ENCODE measurements around the gene ARHGEF25. TPM values are rescaled to one million over a fixed set of nuclear protein-coding genes. Genes with fewer than 3 reads are reported as not detected.
"Not testable (repeated sequence)": the region's sequence is repeated elsewhere in the genome, so short reads cannot be mapped to it uniquely, and the experiment has no call there.

Gene ARHGEF25
- total RNA-seq, 2 donors from 2014 or later, result 3.1 to 14.9 TPM

- no peak for DNase-seq
- intact Hi-C loops (cut with DNase I, micrococcal nuclease), result no loop called here
- ATAC-seq, result no peak
Measured at GRCh38 chr12:57617942-57618341, 6.7 kb downstream of the ARHGEF25 start.

DNA sequence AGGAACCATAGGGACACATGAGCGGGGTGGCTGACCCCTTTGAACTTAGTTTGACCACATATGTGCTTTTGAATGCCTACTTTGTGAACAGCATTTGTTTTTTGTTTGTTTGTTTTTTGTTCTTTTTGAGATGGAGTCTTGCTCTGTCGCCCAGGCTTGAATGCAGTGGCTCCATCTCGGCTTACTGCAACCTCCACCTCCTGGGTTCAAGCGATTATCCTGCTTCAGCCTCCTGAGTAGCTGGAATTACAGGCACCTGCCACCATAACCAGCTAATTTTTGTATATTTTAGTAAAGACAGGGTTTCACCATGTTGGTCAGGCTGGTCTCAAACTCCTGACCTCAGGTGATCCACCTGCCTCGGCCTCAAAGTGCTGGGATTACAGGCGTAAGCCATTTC lies 7.2 kb downstream of the ARHGEF25 start:
- intact Hi-C loops (cut with DNase I, micrococcal nuclease); DNase-seq; ATAC-seq: not testable (repeated sequence)

GRCh38 chr12:57618966-57619433 lies 7.8 kb downstream of the ARHGEF25 start:
- ATAC-seq (no peak), DNase-seq (no peak)

GRCh38 chr12:57619434-57620244 lies 8.4 kb downstream of the ARHGEF25 start:
- DNase-seq (peak in 1 of 2 donors; percentile 60), ATAC-seq (peak; percentile 85)
- intact Hi-C loops (cut with DNase I, micrococcal nuclease), result loop anchor here in 1 of 2 donors (5.0 kb wide), 1 partner anchor 37 kb away; no protein-coding TSS in a partner anchor

More at GRCh38 chr12:57618966-57619433, 7.8 kb downstream of the ARHGEF25 start:
- intact Hi-C loops (cut with DNase I, micrococcal nuclease), result no loop called here

DNA sequence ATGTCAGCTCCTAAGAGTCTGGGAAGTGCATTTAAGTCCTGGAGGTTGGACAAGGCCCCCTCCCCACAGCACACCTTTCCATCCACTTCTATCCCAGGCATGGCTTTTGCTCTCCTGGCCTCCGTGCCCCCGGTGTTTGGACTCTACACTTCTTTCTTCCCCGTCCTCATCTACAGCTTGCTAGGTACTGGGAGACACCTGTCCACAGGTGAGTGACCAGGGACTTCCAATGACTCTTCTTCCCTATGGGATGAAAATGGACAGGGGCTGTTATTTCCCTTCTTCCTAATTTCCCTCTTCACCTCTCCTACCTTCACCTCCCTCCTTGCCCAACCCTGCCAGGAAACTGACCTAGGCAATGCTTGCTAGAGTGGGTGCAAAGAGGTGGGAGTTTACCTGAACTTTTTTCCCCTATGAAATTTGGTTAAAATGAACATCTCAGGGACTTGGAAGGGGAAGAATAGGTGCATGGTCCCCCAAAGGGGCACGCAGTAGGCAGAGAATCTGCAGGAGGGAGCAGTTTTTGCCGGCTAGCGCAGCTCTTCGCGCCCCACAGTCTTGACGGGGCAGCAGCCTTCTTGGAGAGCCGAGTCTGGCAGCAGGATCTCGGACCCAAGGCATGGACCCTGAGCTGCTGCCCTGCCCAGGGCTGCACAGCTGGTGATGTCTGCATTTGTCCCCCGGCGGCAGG lies 9.2 kb downstream of the ARHGEF25 start:
- intact Hi-C loops (cut with DNase I, micrococcal nuclease), result loop anchor here in 1 of 2 donors (5.0 kb wide), 1 partner anchor 38 kb away; no protein-coding TSS in a partner anchor
- ATAC-seq (no peak), DNase-seq (no peak)

- intact Hi-C loops (cut with DNase I, micrococcal nuclease), result loop anchor here in 1 of 2 donors (5.0 kb wide), 1 partner anchor 39 kb away; no protein-coding TSS in a partner anchor
- ATAC-seq, result no peak
- no peak for DNase-seq
Measured at GRCh38 chr12:57620936-57621496, 9.8 kb downstream of the ARHGEF25 start.

- DNase-seq (peak in 1 of 2 donors; percentile 74), ATAC-seq (peak; percentile 77)
- intact Hi-C loops (cut with DNase I, micrococcal nuclease), result loop anchor here (2.0 to 5.0 kb wide), 2 partner anchors 39 to 43 kb away; no protein-coding TSS in a partner anchor
Measured at GRCh38 chr12:57621497-57622292, 10.5 kb downstream of the ARHGEF25 start.

GRCh38 chr12:57622293-57623245 lies 11.3 kb downstream of the ARHGEF25 start:
- DNase-seq (no peak), ATAC-seq (no peak)
- intact Hi-C loops (cut with DNase I, micrococcal nuclease), result loop anchor here (2.0 to 5.0 kb wide), 2 partner anchors 40 to 44 kb away; no protein-coding TSS in a partner anchor

DNA sequence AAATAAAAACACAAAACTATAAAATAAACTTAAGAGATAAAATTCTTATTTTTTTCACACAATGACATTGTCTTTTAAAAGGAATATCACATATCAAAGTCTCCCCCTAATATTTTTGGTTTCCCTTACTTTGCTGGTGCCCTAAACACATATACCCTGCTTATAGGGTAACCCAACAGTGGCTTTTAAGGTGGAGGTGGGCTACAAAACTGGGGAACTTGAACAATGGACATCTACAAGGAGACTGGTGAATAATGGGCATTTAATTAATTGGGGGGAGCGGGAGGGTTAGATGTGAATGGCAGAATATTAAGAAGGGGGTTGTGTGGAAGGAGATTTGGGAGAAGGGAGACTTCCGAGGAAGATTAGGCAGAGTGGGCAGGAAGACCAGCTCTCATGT lies 12.2 kb downstream of the ARHGEF25 start:
- ATAC-seq (no peak), DNase-seq (no peak)
- intact Hi-C loops (cut with DNase I, micrococcal nuclease), result loop anchor here (2.0 to 5.0 kb wide), 2 partner anchors 41 to 45 kb away; no protein-coding TSS in a partner anchor

- DNase-seq (no peak), ATAC-seq (no peak)
- intact Hi-C loops (cut with DNase I, micrococcal nuclease), result loop anchor here (2.0 to 5.0 kb wide), 2 partner anchors 42 to 45 kb away; no protein-coding TSS in a partner anchor
Measured at GRCh38 chr12:57623811-57624390, 12.7 kb downstream of the ARHGEF25 start.

- DNase-seq, result no peak
- ATAC-seq, result no peak
- intact Hi-C loops (cut with DNase I, micrococcal nuclease), result loop anchor here in 1 of 2 donors (5.0 kb wide), 1 partner anchor 42 kb away; no protein-coding TSS in a partner anchor
Measured at GRCh38 chr12:57624441-57625220, 13.4 kb downstream of the ARHGEF25 start.

DNA sequence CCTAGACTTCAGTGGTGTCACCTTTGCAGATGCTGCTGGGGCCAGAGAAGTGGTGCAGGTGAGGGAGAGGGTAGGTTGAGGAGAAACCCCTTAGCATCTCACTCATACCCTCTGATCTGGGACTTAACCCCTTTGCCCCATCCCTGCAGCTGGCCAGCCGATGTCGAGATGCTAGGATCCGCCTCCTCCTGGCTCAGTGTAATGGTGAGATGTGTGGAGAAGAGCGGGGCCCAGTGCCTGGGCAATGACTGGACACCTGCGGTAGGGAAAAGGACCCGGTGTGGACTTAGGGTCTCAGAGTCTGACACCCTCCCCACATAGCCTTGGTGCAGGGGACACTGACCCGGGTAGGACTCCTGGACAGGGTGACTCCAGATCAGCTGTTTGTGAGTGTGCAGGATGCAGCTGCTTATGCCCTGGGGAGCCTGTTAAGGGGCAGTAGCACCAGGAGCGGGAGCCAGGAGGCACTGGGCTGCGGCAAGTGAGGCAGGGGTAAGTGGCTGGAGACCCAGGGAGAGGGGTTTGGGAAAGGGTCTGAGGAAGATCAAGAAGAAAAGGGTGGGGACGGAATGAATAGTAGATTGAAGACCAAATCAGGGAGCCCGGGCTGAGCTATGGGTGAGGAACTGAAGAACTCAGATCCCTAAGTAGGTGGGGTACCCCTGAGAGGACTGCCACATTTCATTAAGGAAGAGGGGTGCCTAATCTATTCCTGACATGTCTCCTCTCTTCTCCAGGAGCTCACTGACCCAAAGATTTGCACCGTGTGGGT lies 14.2 kb downstream of the ARHGEF25 start:
- intact Hi-C loops (cut with DNase I, micrococcal nuclease), result no loop called here
- no peak for ATAC-seq
- DNase-seq, result no peak

DNA sequence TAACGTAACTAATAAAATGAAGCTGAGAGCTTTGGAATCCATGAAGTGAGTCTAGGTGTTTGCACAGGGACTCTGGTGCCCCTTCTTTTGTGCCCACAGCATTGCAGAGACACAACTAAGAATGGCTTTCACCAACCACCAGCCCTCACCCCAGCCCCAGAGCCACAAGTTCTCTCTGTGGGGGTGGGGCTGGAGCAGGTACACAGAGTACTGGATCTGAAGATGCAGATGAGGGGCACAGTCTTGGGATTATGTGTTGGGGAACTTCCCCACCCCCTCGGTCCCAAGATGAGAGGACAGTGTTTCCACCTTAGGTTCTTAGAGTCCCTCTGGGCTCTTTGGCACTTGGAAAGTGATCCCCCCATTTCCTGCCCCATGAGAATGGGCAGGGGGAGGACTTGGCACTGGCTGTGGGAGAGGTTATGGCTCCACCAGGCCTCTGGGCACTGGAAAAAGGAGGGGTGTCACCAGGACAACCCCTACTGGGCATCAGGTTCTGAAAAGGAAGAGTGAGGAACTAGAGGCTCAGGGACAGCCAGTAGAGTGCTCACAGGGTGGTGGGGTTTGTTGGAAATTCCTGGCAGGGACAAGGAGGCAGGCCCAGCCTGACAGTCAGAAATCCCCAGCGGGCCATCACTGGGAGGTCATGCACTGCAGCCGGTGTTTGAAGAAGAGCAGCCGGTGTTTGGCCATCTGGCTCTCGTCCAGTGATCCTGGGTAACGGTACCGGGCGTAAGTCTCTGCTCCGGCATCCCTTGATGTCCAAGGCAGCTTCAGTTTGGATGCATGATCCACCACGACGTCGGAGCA lies 15.1 kb downstream of the ARHGEF25 start:
- intact Hi-C loops (cut with DNase I, micrococcal nuclease), result no loop called here
- ATAC-seq (no peak), DNase-seq (no peak)

DNA sequence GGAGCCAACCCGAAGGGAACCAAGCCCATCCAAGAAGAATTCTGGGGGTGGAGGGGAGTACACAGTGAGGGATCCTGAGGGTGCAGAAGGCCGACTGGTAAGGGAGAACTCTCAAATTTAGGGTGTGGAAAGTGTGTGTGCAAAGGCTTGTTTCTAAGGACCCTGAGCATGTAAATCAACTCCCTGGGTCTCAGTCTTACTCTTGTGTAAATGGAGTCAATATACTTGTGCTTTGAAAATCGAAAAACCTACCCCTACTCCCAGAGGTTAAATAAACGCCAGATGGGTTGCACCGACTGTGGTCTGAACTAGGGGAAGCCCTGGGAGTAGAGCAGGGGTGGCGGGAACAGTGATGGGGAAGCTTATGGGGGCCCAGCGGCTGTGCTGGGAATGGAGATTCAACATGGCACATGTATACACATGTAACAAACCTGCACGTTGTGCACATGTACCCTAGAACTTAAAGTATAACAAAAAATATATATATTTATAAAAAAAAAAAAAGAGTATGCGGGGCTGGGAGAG lies 15.7 kb downstream of the ARHGEF25 start:
- ATAC-seq, result no peak
- no peak for DNase-seq
- intact Hi-C loops (cut with DNase I, micrococcal nuclease), result no loop called here

Data from left colon (tissue), 2 donors.